ENCODE results near the gene FSTL5. TPM values are rescaled to one million over a fixed set of nuclear protein-coding genes. Genes with fewer than 3 reads are reported as not detected.

The FSTL5 gene
- total and polyA plus RNA-seq, 2 of the 13 experiments (the other 11 are each of a cell fraction or from before 2014, with no cell fraction given), result 0.03 to 0.07 TPM

DNA sequence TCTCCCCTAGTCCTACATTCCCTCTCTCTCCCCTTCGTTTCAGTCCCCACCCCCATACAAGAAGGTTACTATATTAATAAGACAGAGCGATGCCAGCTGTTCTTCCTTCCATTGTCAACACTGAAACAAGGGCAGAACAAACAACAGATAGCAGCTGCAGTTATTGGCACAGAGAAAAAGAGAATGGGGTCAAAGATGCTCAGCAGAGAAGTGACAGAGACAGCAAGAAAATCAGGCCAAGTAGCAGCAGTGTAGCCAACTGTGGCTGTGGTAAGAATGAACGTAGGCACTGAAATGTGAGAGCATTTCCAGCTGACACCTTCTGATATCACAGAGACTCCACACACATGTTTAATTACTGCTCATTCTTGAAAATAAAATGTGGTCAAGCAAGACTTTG, 641.8 kb downstream of the FSTL5 start:
- no peaks in the 10 kb centered on the region for H3K9me3 ChIP-seq (ENCODE audit: low read length)
- no peak overlapping the region for H2AFZ ChIP-seq (ENCODE audit: low read length)
- in situ Hi-C loops (cut with HindIII; ENCODE audit: extremely low pct_ligation_motif_present, low pct_unique_long_range_greater_than_20kb), result no loop called here
- H3K79me2 ChIP-seq (ENCODE audit: insufficient read depth, low read length), result no peaks in the 10 kb centered on the region
- no peaks in the 10 kb centered on the region for H4K20me1 ChIP-seq (ENCODE audit: insufficient read depth, low read length)
- H3K27ac ChIP-seq (ENCODE audit: extremely low read length, insufficient read depth, low read length), result no peak overlapping the region
- H3K36me3 ChIP-seq (replicated peaks in 1 of 2; ENCODE audit: control insufficient read depth in 1 of 2, insufficient read depth in 2 of 2, low read length in 2 of 2), result no peaks in the 10 kb centered on the region
- BruUV-seq (replicated peaks), result no TSS peak
- FAIRE-seq (no peak), DNase-seq (ENCODE audit: low spot score) (no peak), ATAC-seq (no peak)
- no peaks in the 10 kb centered on the region for H3K27me3 ChIP-seq (ENCODE audit: control insufficient read depth in 1 of 2, insufficient read depth in 2 of 2, low read length in 2 of 2)
- H3K4me1 ChIP-seq (ENCODE audit: insufficient read depth, low read length), result no peaks in the 10 kb centered on the region
- H3K4me3 ChIP-seq (replicated peaks in 1 of 3; ENCODE audit: insufficient read depth in 1 of 3, low read depth in 2 of 3, low read length in 3 of 3), result no peak overlapping the region
- no peak overlapping the region for H3K9ac ChIP-seq (ENCODE audit: insufficient read depth, low read depth, low read length)
- POLR2A ChIA-PET, result no interaction called here
- intact Hi-C loops (cut with micrococcal nuclease; ENCODE audit: unreplicated experiment), result no loop called here
- H3K4me2 ChIP-seq (ENCODE audit: low read depth, low read length), result no peak overlapping the region
- WGBS (ENCODE audit: low lambda C conversion rate), result 12% methylated on average over 3 of the region's 3 CpGs
- CTCF ChIA-PET (ENCODE audit: low intra/inter-chr PET ratio, low total read pairs), result no interaction called here
- TF ChIP-seq ZNF577 (CRISPR knock-in tag; IDR thresholded peaks at IDR 0.05; ENCODE audit: borderline replicate concordance, low read depth), result no peak
- TF ChIP-seq MTF2 (CRISPR knock-in tag; IDR thresholded peaks at IDR 0.05; ENCODE audit: borderline replicate concordance), result no peak
- TF ChIP-seq, protein P1, sequence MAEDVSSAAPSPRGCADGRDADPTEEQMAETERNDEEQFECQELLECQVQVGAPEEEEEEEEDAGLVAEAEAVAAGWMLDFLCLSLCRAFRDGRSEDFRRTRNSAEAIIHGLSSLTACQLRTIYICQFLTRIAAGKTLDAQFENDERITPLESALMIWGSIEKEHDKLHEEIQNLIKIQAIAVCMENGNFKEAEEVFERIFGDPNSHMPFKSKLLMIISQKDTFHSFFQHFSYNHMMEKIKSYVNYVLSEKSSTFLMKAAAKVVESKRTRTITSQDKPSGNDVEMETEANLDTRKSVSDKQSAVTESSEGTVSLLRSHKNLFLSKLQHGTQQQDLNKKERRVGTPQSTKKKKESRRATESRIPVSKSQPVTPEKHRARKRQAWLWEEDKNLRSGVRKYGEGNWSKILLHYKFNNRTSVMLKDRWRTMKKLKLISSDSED (CRISPR knock-in tag; IDR thresholded peaks at IDR 0.05), result no peak
- TF ChIP-seq, protein P2, sequence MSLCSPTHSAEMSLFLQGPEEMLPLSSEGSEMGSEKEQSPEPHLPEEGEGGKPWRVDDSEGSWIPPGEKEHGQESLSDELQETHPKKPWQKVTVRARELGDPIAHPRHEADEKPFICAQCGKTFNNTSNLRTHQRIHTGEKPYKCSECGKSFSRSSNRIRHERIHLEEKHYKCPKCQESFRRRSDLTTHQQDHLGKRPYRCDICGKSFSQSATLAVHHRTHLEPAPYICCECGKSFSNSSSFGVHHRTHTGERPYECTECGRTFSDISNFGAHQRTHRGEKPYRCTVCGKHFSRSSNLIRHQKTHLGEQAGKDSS (CRISPR knock-in tag; IDR thresholded peaks at IDR 0.05; ENCODE audit: borderline replicate concordance, low read depth), result no peak
- no peak for TF ChIP-seq PHF8 (CRISPR knock-in tag; IDR thresholded peaks at IDR 0.05)
- TF ChIP-seq ZNF225 (CRISPR knock-in tag; IDR thresholded peaks at IDR 0.05), result no peak
- TF ChIP-seq, protein P3, sequence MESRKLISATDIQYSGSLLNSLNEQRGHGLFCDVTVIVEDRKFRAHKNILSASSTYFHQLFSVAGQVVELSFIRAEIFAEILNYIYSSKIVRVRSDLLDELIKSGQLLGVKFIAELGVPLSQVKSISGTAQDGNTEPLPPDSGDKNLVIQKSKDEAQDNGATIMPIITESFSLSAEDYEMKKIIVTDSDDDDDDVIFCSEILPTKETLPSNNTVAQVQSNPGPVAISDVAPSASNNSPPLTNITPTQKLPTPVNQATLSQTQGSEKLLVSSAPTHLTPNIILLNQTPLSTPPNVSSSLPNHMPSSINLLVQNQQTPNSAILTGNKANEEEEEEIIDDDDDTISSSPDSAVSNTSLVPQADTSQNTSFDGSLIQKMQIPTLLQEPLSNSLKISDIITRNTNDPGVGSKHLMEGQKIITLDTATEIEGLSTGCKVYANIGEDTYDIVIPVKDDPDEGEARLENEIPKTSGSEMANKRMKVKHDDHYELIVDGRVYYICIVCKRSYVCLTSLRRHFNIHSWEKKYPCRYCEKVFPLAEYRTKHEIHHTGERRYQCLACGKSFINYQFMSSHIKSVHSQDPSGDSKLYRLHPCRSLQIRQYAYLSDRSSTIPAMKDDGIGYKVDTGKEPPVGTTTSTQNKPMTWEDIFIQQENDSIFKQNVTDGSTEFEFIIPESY (CRISPR knock-in tag; IDR thresholded peaks at IDR 0.05), result no peak
- TF ChIP-seq GATAD2A (CRISPR knock-in tag; IDR thresholded peaks at IDR 0.05), result no peak
- TF ChIP-seq, protein P4, sequence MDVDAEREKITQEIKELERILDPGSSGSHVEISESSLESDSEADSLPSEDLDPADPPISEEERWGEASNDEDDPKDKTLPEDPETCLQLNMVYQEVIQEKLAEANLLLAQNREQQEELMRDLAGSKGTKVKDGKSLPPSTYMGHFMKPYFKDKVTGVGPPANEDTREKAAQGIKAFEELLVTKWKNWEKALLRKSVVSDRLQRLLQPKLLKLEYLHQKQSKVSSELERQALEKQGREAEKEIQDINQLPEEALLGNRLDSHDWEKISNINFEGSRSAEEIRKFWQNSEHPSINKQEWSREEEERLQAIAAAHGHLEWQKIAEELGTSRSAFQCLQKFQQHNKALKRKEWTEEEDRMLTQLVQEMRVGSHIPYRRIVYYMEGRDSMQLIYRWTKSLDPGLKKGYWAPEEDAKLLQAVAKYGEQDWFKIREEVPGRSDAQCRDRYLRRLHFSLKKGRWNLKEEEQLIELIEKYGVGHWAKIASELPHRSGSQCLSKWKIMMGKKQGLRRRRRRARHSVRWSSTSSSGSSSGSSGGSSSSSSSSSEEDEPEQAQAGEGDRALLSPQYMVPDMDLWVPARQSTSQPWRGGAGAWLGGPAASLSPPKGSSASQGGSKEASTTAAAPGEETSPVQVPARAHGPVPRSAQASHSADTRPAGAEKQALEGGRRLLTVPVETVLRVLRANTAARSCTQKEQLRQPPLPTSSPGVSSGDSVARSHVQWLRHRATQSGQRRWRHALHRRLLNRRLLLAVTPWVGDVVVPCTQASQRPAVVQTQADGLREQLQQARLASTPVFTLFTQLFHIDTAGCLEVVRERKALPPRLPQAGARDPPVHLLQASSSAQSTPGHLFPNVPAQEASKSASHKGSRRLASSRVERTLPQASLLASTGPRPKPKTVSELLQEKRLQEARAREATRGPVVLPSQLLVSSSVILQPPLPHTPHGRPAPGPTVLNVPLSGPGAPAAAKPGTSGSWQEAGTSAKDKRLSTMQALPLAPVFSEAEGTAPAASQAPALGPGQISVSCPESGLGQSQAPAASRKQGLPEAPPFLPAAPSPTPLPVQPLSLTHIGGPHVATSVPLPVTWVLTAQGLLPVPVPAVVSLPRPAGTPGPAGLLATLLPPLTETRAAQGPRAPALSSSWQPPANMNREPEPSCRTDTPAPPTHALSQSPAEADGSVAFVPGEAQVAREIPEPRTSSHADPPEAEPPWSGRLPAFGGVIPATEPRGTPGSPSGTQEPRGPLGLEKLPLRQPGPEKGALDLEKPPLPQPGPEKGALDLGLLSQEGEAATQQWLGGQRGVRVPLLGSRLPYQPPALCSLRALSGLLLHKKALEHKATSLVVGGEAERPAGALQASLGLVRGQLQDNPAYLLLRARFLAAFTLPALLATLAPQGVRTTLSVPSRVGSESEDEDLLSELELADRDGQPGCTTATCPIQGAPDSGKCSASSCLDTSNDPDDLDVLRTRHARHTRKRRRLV (CRISPR knock-in tag; IDR thresholded peaks at IDR 0.05), result no peak
- no peak for TF ChIP-seq JUNB (CRISPR knock-in tag; IDR thresholded peaks at IDR 0.05; ENCODE audit: borderline replicate concordance)
- TF ChIP-seq ZNF564 (CRISPR knock-in tag; IDR thresholded peaks at IDR 0.05), result no peak
- TF ChIP-seq AGO1 (IDR thresholded peaks at IDR 0.05; ENCODE audit: low read depth, low read length, poor library complexity, severe bottlenecking), result no peak
